ENCODE results near the gene PCGF2. TPM values are rescaled to one million over a fixed set of nuclear protein-coding genes. Genes with fewer than 3 reads are reported as not detected.

PCGF2 gene
- total and polyA plus RNA-seq, 2 donors from 2014 or later = 62.2 to 111 TPM

- Histone ChIP-seq H3K27me3 (ENCODE audit: control insufficient read depth, insufficient read depth, low read length) (no peaks in the 10 kb centered on the region), H3K27ac (ENCODE audit: low read depth in 2 of 2, low read length in 2 of 2) (no peak overlapping the region), H3K4me3 (ENCODE audit: low read length in 3 of 3) (no peak overlapping the region), H3K9me3 (ENCODE audit: control insufficient read depth in 2 of 3, insufficient read depth in 1 of 3, low read length in 3 of 3) (no peaks in the 10 kb centered on the region), H3K9ac (ENCODE audit: low read length in 3 of 3) (no peak overlapping the region), H3K36me3 (ENCODE audit: control insufficient read depth in 2 of 3, insufficient read depth in 3 of 3, low read length in 3 of 3) (peaks cover 0 to 30% (median 24%) of the 10 kb centered on the region in 3 donors), H3K4me1 (ENCODE audit: control insufficient read depth in 2 of 3, insufficient read depth in 2 of 3, low read depth in 1 of 3, low read length in 3 of 3) (peaks cover 0 to 18% (median 0%) of the 10 kb centered on the region in 3 donors)
- TF ChIP-seq CTCF (IDR thresholded peaks at IDR 0.05; ENCODE audit: borderline replicate concordance, extremely low read depth, insufficient read depth) = no peak
- intact Hi-C loops (cut with DNase I) = no loop called here
- FAIRE-seq = no peak
- DNase-seq = peak in 1 of 5 donors; percentile 49
These were observed 38.9 kb downstream of the PCGF2 start for GRCh38 chr17:38709104-38709820.

GRCh38 chr17:38707678-38708351 lies 40.3 kb downstream of the PCGF2 start:
- no peak for TF ChIP-seq CTCF (IDR thresholded peaks at IDR 0.05; ENCODE audit: borderline replicate concordance, extremely low read depth, insufficient read depth)
- no peaks in the 10 kb centered on the region for H3K9me3 ChIP-seq (ENCODE audit: control insufficient read depth in 2 of 3, insufficient read depth in 1 of 3, low read length in 3 of 3)
- H3K9ac ChIP-seq (ENCODE audit: low read length in 3 of 3) = no peak overlapping the region
- intact Hi-C loops (cut with DNase I) = no loop called here
- no peak overlapping the region for H3K4me3 ChIP-seq (ENCODE audit: low read length in 3 of 3)
- no peaks in the 10 kb centered on the region for H3K27me3 ChIP-seq (ENCODE audit: control insufficient read depth, insufficient read depth, low read length)
- FAIRE-seq (no peak), DNase-seq (peak in 3 of 5 donors; percentile 63 to 69 (median 66))
- H3K4me1 ChIP-seq (ENCODE audit: control insufficient read depth in 2 of 3, insufficient read depth in 2 of 3, low read depth in 1 of 3, low read length in 3 of 3) = peaks cover 0 to 20% (median 0%) of the 10 kb centered on the region in 3 donors
- no peak overlapping the region for H3K27ac ChIP-seq (ENCODE audit: low read depth in 2 of 2, low read length in 2 of 2)
- H3K36me3 ChIP-seq (ENCODE audit: control insufficient read depth in 2 of 3, insufficient read depth in 3 of 3, low read length in 3 of 3) = peaks cover 0 to 17% (median 12%) of the 10 kb centered on the region in 3 donors

- no peak for TF ChIP-seq CTCF (IDR thresholded peaks at IDR 0.05; ENCODE audit: borderline replicate concordance, extremely low read depth, insufficient read depth)
- intact Hi-C loops (cut with DNase I) = no loop called here
- FAIRE-seq (no peak), DNase-seq (peak; percentile 40 to 77 (median 60))
- Histone ChIP-seq H3K4me1 (ENCODE audit: control insufficient read depth in 2 of 3, insufficient read depth in 2 of 3, low read depth in 1 of 3, low read length in 3 of 3) (peaks cover 0 to 22% (median 2%) of the 10 kb centered on the region in 3 donors), H3K9ac (ENCODE audit: low read length in 3 of 3) (peak overlapping the region; percentile 23 to 72 (median 45)), H3K4me3 (ENCODE audit: low read length in 3 of 3) (peak overlapping the region; percentile 66 to 77 (median 72)), H3K27ac (ENCODE audit: low read depth in 2 of 2, low read length in 2 of 2) (peak overlapping the region; percentile 71 to 87), H3K27me3 (ENCODE audit: control insufficient read depth, insufficient read depth, low read length) (no peaks in the 10 kb centered on the region), H3K36me3 (ENCODE audit: control insufficient read depth in 2 of 3, insufficient read depth in 3 of 3, low read length in 3 of 3) (peaks cover 0 to 10% (median 8%) of the 10 kb centered on the region in 3 donors), H3K9me3 (ENCODE audit: control insufficient read depth in 2 of 3, insufficient read depth in 1 of 3, low read length in 3 of 3) (no peaks in the 10 kb centered on the region)
These were observed 41.5 kb downstream of the PCGF2 start for GRCh38 chr17:38706505-38707216.
